ENCODE results near the gene DOCK9. TPM values are rescaled to one million over a fixed set of nuclear protein-coding genes. Genes with fewer than 3 reads are reported as not detected.

The DOCK9 gene
- total RNA-seq, 1 donor from 2014 or later: 24.1 TPM

DNA sequence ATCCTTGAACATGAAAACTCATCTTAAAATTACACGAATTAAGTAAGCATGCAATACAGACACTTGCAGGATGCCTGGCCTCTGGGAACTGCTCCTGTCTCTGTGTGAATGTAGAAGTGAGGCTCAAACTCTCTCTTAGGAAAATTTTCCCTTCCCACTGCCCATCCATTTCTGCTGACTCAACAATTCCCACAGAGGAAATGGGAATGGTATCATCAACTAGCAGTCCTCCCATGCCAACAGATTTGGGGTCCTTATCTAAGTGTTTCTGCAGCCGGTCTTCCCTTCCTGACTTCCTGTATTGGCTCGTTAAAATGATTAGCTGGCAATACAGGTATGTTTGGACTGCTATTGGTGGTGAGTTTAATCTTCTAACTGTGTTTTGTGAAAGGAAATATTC, 85.8 kb downstream of the DOCK9 start:
- no peak overlapping the region for H3K27ac Mint-ChIP-seq (ENCODE audit: unreplicated experiment)
- peaks cover 3% of the 10 kb centered on the region for H3K4me1 Mint-ChIP-seq (ENCODE audit: unreplicated experiment)
- no peak overlapping the region for H3K4me3 Mint-ChIP-seq (ENCODE audit: unreplicated experiment)
- no peak for DNase-seq (ENCODE audit: extremely low spot score, unreplicated experiment)
- no peaks in the 10 kb centered on the region for H3K9me3 Mint-ChIP-seq (ENCODE audit: unreplicated experiment)
- no peaks in the 10 kb centered on the region for H3K27me3 Mint-ChIP-seq (ENCODE audit: unreplicated experiment)
- no peaks in the 10 kb centered on the region for H3K36me3 Mint-ChIP-seq (ENCODE audit: unreplicated experiment)
- TF ChIP-seq, protein P1, sequence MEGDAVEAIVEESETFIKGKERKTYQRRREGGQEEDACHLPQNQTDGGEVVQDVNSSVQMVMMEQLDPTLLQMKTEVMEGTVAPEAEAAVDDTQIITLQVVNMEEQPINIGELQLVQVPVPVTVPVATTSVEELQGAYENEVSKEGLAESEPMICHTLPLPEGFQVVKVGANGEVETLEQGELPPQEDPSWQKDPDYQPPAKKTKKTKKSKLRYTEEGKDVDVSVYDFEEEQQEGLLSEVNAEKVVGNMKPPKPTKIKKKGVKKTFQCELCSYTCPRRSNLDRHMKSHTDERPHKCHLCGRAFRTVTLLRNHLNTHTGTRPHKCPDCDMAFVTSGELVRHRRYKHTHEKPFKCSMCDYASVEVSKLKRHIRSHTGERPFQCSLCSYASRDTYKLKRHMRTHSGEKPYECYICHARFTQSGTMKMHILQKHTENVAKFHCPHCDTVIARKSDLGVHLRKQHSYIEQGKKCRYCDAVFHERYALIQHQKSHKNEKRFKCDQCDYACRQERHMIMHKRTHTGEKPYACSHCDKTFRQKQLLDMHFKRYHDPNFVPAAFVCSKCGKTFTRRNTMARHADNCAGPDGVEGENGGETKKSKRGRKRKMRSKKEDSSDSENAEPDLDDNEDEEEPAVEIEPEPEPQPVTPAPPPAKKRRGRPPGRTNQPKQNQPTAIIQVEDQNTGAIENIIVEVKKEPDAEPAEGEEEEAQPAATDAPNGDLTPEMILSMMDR (IDR thresholded peaks at IDR 0.05): no peak

DNA sequence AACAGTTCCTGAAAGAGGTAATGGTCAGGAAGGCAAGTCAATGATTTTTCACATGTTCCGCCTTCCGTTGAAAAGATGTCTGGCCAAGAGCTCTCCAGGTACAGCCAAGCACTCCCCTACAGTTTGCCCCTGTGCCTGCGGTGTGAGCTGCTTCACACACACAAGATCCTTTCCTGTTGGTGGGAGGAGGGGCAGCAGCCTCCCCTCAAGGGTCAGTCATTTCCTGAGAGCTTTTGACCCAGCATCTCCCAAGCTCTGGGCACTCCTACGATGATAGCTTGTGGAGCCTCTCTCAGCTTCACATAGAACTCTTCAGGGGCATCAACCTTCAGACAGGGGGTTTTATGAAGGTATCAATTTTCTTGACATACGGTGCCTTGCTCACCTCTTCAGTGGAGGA, 86.9 kb downstream of the DOCK9 start:
- Mint-ChIP-seq H3K9me3 (ENCODE audit: unreplicated experiment) (no peaks in the 10 kb centered on the region), H3K4me1 (ENCODE audit: unreplicated experiment) (peaks cover 3% of the 10 kb centered on the region), H3K4me3 (ENCODE audit: unreplicated experiment) (no peak overlapping the region), H3K27me3 (ENCODE audit: unreplicated experiment) (no peaks in the 10 kb centered on the region), H3K27ac (ENCODE audit: unreplicated experiment) (no peak overlapping the region), H3K36me3 (ENCODE audit: unreplicated experiment) (peaks cover 1% of the 10 kb centered on the region)
- no peak for DNase-seq (ENCODE audit: extremely low spot score, unreplicated experiment)
- TF ChIP-seq, protein P1 (IDR thresholded peaks at IDR 0.05): no peak

DNA sequence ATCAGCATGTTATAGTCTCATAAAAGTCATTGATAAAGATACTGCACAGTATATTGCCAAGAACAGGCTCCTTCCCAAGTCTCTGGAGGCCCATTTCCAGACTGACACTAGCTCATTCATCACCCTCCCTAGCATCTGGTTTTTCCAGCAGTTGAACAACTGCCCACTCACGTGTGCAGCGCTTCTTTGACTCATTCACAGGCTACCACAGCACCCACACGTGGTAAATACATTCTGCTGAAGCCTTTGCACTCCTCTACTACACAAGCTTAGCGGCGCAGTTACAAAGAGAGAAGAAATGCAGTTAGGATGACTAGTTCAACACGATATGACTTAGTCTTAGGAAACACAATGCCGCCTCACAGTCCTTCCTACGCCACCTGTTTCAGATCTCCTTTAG, 87.7 kb downstream of the DOCK9 start:
- Mint-ChIP-seq H3K4me3 (ENCODE audit: unreplicated experiment) (no peak overlapping the region), H3K36me3 (ENCODE audit: unreplicated experiment) (peaks cover 5% of the 10 kb centered on the region), H3K27me3 (ENCODE audit: unreplicated experiment) (no peaks in the 10 kb centered on the region), H3K9me3 (ENCODE audit: unreplicated experiment) (no peaks in the 10 kb centered on the region), H3K27ac (ENCODE audit: unreplicated experiment) (no peak overlapping the region), H3K4me1 (ENCODE audit: unreplicated experiment) (peaks cover 3% of the 10 kb centered on the region)
- TF ChIP-seq, protein P1 (IDR thresholded peaks at IDR 0.05): no peak
- no peak for DNase-seq (ENCODE audit: extremely low spot score, unreplicated experiment)

DNA sequence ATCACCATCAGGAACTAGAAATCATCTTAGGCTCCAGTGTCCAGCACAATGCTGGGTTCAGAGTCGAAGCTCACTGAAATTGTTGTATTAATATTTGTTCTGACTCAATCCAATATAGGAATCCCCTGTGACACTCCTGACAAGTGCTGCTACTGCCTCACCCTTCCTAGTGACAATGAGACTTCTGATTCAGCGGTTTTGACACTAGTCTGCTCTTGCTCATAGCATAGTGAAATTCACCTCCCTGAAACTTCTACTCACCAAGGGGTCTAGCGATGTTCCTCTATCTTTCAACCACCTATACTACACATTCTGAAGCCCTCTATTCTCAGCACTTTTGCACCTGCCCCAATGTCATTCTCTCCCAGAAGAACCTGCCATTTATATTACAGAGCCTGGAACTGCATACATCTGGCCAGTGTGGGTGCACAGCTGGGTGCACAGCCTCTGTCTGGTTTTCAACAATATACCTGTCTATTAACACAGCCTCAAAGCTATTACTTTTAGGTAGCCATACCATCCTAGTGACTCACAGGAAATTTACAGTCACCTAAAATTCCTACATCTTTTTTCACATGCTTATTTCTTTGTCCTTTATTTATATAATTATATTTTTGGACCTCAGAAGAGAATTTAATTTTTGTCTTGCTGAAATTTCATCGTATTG, 88.3 kb downstream of the DOCK9 start:
- Mint-ChIP-seq H3K36me3 (ENCODE audit: unreplicated experiment) (peaks cover 6% of the 10 kb centered on the region), H3K4me3 (ENCODE audit: unreplicated experiment) (no peak overlapping the region), H3K9me3 (ENCODE audit: unreplicated experiment) (no peaks in the 10 kb centered on the region), H3K27ac (ENCODE audit: unreplicated experiment) (no peak overlapping the region), H3K4me1 (ENCODE audit: unreplicated experiment) (peaks cover 3% of the 10 kb centered on the region), H3K27me3 (ENCODE audit: unreplicated experiment) (no peaks in the 10 kb centered on the region)
- TF ChIP-seq, protein P1 (IDR thresholded peaks at IDR 0.05): no peak
- no peak for DNase-seq (ENCODE audit: extremely low spot score, unreplicated experiment)

DNA sequence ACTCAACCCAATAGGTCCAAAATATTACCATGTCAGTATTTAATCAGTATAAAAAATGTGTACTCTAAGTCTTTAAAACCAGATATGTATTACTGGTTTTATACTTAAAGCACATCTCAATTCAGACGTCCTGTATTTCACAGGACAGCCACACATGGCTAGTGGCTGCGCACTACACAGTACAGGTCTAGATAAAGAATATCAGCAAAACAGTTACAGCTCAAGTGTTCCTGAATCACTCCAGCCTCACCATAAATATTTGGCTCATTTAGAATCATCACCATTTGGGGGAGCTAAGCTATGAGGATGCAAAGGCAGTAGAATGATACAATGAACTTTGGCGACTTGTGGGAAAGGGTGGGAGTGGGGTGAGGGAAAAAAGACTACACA, 89.0 kb downstream of the DOCK9 start:
- TF ChIP-seq, protein P1 (IDR thresholded peaks at IDR 0.05): no peak
- no peaks in the 10 kb centered on the region for H3K9me3 Mint-ChIP-seq (ENCODE audit: unreplicated experiment)
- no peak overlapping the region for H3K4me3 Mint-ChIP-seq (ENCODE audit: unreplicated experiment)
- H3K36me3 Mint-ChIP-seq (ENCODE audit: unreplicated experiment): peaks cover 11% of the 10 kb centered on the region
- no peak overlapping the region for H3K27ac Mint-ChIP-seq (ENCODE audit: unreplicated experiment)
- DNase-seq (ENCODE audit: extremely low spot score, unreplicated experiment): no peak
- no peaks in the 10 kb centered on the region for H3K27me3 Mint-ChIP-seq (ENCODE audit: unreplicated experiment)
- peaks cover 3% of the 10 kb centered on the region for H3K4me1 Mint-ChIP-seq (ENCODE audit: unreplicated experiment)
